Effector CD8-positive, alpha-beta T cell (primary cell): ENCODE measurements around the gene TNFRSF8.
"Not testable (repeated sequence)": the region's sequence is repeated elsewhere in the genome, so short reads cannot be mapped to it uniquely, and the experiment has no call there.

ENCODE experiments used
- DNase-seq: peaks from one replicate; lab custom pipeline; 2025; lab: John Stamatoyannopoulos, UW

TNFRSF8 gene

DNA sequence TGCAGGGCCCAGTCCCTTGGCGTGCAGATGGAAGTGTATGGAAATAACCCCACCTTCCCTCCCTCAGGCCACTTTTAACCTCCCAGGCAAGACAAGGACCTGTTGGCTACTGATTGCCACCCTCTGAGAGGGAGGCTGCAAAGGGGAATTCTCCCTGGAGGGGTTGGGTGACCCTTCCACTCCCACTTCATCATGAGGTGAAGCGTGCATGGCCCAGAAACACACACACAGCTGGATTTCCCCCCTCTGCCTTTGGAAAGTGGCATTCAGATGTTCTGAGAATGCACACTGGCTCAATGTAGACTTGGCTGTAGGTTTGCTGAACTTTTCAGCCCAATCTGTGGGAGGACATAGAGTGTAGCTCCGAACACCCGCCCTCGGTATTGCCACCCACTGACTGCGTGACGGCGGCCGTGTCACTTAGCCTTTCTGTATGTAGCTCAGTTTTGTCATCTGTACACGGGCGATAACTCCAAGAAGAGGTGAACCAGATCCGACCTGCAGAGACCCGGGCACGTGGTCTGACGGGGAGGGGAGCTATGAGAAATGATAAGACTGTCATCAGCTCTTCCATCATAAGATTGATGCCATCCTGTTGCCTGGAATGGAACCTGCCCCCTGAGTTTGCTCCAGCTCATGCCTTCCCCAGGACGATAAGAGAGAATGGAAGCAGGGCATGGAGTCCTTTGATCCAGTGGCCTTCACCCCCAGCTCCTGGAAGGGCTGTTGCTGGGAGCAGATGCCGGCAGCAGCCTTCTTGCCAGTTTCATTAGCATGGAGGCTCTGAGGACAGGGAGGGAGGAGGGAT is 24.5 kb upstream of the TNFRSF8 start:
- no peak for DNase-seq

DNA sequence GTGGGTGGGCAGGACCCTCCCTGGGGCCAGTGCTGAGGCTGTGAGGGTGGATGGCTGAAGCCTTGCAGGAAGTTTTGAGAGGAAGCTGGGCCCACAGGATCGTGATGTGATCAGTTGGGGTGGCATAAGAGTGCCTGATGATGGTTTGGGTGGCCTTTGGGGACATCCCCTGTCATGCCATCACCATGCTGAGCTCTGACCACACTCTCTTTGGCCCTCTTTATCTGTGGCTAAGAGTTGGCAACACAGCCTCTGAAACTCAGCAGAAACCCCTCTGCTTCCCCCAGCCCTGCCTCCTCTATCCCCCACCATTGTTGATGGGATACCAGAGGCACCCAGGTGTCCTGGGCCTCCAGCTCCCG is 24.0 kb upstream of the TNFRSF8 start:
- DNase-seq = no peak

DNA sequence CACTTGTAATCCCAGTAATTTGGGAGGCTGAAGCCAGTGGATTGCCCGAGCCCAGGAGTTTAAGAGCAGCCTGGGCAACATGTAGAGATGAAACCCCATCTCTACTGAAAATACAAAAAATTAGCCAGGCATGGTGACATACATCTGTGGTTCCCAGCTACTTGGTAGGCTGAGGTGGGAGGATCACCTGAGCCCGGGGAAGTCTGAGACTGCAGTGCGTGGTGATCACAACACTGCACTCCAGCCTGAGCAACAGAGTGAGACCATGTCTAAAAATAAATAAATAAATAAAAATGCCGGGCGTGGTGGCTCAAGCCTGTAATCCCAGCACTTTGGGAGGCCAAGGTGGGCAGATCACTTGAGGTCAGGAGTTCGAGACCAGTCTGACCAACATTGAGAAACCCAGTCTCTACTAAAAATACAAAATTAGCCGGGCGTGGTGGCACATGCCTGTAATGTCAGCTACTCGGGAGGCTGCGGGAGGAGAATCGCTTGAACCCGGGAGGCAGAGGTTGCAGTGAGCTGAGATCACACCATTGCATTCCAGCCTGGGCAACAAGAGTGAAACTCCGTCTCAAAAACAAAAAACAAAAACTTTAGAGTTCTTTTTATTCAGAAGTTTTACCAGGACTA is 23.2 kb upstream of the TNFRSF8 start:
- DNase-seq = not testable (repeated sequence)

DNA sequence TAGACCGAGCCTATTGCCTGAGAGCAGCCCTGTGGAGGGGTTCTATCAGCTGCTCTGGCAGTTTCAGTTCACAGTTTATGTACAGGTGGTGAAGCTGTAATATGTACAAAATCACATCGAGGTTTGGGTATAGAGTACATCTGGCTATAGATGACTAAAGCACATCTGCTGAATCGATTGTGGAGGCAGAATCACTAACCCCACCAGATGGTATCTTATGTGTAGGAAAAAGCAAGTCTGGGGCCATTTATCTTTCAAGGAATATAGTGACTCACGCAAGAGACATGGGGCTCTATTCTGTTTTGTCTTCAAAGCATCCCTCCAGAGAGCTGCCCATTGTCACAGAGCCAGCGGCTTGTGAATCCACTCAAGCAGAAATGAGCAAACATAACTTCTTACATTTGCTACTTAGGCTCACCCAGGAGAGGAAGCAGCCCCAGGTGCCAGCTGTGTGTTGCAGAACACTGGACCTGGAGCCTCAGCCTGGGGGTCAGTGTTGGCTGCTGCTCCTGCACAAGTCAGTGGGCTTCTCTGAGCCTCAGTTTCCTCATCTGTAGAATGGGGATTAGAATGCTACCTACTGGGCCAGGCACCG is 22.5 kb upstream of the TNFRSF8 start:
- no peak for DNase-seq

DNA sequence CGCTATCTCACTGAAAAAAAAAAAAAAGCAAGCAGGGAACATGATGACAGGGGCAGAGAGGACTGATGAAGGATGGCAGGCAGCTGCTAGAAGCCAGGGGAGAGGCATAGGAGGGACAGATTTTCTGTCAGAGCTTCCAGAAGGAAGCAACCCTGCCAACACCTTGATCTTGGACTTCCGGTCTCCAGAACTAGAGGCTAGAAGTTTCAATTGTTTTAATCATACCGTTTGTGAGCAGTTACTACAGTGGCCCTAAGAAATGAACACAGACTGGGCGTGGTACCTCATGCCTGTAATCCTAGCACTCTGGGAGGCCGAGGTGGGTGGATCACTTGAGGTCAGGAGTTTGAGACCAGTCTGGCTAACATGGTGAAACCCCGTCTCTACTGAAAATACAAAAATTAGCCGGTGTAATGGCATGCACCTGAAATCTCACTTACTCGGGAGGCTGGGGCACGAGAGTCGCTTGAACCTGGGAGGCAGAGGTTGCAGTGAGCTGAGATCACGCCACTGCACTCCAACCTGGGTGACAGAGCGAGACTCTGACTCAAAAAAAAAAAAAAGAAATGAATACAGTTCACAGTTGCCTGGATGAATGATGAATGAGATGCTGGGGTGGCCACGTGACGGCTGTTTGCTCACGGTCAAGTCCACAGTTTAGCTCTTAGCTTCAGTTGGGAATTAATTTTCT is 18.8 kb upstream of the TNFRSF8 start:
- not testable (repeated sequence) for DNase-seq

DNA sequence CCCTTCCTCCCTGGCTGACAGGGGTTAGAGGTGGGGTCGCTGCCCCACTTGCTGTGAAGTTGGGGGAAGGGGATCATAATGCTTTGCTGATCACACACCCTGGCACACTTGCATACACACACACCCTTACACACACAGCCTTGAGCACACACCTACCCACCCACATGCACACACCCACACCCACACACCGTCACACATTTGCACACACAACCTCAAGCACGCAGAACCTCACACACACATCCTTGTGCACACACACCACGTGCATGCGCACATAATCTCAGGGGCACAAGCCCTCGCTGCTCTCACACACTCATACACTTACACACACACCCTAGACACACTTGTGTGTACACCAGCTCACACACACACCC is 16.4 kb upstream of the TNFRSF8 start:
- DNase-seq = no peak

DNA sequence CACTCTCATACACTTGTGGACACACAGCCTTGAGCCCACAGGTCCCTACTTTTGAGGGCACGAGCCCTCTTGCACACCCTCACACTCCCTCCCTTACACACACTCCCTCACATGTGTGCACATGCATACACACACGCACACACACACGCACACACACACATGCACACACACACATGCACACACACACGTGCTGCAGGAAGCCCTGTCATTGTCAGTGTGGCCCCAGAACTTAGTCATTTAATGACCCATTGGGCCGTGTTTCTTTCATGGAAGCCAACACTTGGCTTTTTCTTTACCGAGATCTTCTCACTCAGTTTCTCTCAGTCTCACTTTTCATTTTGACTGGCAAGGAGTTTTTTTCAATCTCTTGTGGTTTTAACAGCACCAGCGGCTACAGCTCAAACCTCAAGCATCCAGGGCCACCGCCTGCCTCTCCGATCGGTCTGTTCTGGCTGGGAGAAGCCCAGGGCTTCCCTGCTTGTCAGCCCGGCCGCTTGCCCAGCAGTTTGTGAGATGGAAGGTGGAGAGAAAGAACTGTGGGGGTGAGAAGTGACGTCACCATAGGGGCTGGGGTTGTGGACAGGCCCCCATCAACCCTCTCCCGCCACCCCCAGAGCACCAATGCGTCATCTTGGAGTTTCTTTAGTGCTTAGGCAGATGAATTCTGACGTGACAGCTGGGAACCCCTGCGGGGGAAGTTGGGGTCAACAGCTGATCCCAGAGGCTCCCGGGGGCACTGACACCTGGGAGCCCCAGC is 15.8 kb upstream of the TNFRSF8 start:
- no peak for DNase-seq

DNA sequence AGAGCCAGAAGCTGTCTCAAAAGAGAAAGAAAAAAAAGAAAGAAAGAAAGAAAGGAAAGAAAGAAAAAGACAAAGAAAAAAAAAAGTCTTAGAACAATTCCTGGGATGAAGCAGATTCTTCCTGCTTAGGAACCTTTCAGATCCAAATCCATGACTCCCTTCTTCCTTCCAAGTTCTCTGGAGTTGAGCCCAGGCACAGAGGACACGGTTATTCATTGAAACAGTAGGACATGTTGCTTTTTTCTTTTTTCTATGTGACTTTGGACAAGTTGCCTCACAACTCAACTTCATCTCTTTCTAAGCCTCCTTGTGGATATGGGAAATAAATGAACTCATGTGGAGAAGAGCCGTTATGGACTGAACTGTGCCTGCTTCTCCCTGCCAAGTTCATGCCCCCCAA is 14.7 kb upstream of the TNFRSF8 start:
- no peak for DNase-seq

DNA sequence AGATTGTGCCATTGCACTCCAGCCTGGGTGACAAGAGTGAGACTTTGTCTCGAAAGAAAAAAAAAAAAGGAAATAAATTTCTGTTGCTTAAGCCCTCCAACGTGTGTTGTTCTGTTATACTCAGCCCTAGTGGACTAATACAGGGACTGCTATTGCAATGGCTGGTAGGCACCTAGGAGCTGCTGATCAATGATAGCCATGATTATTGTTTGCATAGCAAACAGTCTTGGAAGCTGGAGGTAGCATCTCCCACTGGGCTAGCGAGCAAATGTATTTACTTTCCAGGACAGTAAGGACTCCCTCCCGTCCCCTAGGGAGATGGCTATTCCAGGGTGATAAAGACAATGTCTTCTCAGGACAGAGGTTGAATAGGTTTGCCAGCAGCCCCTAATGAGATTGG is 13.5 kb upstream of the TNFRSF8 start:
- DNase-seq = no peak

DNA sequence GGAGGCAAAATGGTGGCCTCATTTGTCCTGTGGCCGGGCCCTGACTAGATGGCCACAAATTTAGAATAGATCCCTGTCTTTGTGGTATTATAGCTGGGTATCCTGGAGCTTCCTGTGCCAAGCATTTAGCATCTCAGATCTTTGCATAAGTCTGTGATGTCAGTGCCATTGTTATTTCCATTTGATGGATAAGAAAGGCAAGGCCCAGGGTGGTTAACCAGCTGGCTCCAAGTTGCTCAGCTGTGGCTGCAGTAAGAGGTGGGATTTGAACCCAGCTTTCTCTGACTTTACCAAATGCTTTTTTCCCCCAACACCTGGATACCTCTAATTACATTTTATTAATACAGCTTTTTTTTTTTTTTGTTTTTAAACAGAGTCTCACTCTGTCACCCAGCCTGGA is 11.7 kb upstream of the TNFRSF8 start:
- no peak for DNase-seq

DNA sequence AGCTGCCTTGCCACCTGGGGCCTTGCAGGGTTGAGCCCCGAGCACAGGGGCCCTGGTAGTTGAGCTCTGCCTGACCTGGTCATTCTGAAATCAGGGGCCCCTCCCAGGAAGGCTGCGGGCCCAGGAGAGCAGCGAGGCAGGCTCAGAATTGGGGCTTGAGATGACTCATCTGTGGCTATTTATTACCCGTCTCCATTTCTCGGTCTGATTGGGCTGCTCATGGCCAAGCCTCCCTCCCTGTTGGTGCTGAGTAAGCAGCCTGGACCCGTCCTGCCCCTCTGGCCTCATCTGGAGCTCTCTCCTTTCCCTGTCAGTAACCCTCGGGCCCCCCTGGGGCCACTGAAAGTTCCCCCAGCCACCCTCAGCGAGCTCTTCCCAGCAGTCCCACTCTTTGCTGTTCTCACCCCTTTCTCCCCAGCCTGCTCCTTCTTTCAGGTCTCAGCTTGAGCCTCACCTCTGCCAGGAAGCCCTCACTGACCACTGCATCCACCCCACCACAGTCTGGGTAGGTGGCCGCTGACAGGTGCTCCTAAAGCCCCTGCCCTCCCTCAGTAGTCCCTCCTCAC is 11.0 kb upstream of the TNFRSF8 start:
- DNase-seq = no peak

DNA sequence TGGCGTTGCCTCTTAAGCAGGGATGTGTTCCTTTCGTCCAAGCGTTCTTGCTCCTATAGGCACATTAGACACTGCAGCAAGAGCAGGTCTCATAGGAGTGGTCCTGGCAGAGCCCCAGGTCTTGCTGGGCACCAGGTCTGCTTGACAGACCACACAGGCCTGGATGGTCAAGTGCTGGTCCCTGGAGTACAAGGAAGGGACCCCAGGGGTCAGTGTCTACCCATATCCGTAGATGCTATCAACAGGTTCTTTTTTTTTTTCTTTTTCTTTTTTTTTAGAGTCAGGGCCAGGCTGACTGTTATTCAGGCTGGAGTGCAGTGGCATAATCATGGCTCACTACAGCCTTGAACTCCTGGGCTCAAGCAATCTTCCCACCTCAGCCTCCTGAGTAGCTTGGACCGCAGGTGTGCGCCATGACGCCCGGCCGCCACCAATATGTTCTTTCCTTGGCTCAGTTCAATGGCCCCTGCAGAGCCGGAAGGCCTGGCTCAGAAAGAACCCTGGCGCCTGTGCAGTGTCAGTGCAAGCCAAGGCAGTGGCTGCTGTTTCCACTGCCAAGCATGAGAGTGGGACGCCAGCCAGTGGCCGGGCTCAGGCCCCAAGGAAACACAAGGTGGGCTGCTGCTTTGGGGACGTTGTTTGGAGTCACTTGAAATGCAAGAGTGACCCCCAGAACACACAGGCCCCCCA is 10.0 kb upstream of the TNFRSF8 start:
- no peak for DNase-seq

DNA sequence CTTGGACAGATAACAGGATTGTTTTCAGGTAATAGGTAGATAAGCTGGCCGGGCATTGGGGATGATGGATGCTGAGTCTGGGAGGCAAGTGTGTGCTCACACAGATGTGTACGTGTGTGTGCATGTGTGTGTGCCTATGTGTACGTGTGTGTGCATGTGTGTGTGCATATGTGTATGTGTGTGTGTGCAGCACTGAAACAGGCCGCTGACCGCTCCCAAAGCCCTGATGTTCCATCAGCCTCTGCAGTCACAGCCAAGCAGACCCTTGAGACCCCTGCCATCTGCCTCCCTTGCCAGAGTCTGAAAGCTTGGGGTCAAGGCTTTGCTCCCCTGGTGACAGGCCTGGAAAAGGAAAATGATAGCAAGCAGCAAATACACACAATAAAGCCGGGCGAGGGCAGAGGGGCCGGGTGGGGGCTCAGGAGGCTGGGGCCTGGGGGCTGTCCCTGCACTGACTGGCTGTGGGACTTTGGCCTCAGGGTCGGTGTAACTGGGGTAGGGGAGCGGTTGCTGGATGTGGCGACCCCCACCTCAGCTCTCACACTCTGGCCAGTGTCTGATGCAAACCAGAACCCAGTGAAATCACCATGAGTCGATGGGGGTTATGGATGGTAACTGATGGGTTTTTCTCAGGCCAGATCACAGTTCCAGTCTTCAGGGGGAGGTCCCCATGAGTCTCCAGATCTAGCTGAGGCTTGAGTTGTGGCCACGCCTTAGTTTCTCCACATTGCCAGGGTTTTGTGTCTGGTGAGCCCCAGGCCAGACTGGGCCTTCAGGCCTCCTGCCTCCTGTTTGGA is 9.2 kb upstream of the TNFRSF8 start:
- DNase-seq = no peak

DNA sequence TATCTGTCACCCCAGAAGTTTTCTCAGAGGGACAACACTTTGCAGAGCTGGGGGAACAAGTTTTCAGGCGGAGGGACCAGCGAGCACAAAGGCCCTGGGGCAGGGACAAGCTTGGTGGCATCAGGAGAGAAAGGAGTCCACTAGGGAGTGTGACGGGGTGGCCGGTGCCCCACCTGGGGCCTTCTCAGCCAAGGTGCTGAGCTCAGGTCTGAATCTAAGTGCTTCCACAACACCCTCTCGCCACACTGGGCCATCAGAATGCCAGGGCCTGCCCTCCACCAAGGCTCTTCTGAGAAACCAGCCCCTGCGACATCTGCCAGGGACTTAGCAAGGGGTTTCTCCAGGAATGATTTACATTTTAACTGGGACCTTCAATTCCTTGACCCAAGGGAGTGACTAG is 7.8 kb upstream of the TNFRSF8 start:
- no peak for DNase-seq

DNA sequence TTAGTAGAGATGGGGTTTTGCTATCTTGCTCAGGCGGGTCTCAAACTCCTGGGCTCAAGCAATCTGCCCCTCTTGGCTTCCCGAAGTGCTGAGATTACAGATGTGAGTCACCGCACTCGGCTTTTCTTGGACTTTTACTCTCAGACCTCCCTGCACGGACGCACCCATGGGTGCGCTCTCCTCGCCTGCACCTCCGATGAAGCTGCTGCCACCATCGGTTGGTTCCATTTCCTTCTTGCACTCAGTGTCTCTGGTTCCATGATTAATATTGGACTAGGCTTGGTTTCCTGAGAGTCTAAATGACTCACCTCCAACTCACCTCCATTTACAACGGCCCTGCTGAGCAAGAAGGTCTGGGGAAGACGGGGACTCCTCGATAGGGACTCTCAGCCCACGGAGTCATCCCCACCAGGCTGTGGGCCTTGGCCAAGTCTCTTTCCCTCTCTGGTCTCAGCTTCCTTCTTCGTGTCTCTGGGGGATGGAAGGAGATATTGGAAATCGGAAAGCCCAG is 6.7 kb upstream of the TNFRSF8 start:
- DNase-seq = no peak

DNA sequence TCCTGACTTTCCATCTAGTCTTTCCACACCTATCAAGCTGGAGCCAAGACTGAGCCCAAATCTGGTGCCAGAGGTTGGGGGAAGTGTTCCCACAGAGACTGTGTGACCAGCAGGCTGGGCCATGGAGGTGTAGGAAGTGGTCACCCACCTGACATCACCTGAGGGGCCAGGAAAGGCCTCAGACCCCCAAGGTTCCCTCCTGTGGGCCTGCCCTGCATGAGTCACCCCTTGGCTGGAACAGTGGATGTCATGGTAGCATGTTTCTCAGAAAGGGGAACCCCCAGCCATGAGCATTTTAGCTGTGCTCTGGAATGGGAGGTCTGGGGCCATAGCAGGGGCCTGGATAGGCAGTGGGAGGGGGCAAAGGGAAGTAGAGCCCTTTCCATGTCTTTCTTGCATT is 5.7 kb upstream of the TNFRSF8 start:
- no peak for DNase-seq

DNA sequence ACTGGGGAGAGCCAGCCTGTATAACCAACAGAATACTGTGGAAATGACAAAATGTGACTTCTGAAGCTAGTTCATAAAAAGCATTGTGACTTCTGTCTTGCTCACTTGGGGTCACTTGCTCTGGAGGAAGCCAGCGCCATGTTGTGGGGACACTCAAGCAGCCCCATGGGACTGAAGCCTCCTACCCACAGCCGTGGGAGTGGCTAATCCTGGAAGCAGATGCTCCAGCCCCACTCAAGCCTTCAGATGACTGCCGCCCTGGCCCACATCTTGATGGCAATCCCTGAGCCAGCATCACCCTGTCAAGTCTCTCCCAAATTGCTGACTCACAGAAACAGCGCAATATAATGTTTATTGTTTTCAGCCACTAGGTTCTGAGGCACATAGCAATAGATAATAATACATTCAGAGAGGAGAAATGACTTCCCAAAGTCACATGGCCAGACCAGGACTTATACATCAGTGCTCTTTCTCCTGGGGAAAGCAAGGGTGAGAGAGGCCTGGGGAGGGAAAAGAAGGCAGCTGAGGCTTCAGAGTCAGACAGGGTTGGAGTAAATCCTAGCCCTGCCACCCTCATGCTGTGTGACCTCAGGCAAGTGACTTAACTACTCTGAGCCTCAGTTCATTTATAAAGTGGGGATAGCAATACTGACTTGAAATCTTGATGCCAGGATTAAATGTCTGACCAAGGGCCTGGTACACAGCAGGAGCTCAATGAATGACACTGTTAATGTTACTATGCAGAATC is 5.0 kb upstream of the TNFRSF8 start:
- DNase-seq = no peak

DNA sequence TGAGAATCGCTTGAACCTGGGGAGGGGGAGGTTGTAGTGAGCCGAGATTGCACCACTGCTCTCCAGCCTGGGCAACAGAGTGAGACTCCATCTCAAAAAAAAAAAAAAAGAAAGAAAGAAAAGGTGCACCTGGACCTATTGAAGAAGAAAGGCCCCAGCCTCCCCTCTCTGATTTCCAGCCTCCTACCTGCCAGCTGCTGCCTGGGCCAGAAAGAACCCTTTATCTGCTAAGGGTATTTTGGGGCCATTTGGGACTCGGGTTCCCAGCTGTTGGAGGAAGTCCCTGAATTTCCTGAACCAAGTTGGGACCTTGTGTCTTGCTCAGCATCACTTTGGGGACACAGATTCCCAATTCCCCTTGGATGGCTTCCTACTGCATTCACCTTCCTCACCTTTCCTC is 3.9 kb upstream of the TNFRSF8 start:
- DNase-seq = no peak

DNA sequence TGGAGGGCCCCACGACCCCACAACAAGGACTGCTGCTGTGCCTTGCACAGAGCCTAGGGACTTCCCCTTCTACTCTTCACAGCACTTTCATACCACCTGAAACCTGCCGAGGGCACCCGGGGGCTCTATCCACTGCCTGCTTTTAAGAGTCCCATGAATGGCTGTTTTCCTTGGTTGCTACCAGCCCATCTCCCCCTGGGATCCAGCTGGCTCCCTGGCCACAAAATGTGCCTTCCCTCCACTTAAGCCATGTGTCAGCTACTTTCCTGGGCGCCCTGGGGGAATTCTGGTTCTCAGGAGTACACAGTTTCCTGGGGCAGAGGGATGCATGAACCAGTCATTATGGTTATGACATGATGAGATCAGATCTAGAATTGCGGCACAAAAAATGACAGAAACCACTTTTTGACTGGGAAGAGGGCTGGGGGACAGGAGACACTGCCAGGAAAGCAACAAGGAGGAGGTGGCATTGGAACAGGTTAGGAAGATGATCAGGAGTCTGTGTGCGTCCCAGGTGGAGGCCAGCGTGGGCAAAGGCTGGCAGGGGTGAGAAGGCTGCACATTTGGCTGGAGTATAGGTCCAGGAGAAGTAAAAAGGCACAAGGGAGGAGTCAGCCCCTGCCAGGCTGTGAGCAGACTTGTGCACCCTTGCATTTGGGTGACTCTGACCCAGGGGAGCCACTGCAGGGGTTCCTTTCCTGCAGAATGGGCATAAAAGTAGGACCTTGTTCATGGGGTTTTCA is 3.2 kb upstream of the TNFRSF8 start:
- DNase-seq = no peak
